OCI-LY7 (cell line): ENCODE measurements around the gene SLC20A1. TPM values are rescaled to one million over a fixed set of nuclear protein-coding genes. Genes with fewer than 3 reads are reported as not detected.

ENCODE experiments used
- BruUV-seq: library from RNA; stranded (reverse); fragments of 400-500 nt; replicated peaks from 2 replicates; lab custom pipeline; 2021; lab: Mats Ljungman, UMichigan
- CTCF ChIA-PET: fragments of 300-600 bp; sonication (Branson Sonifier 250); formaldehyde crosslinking; loops from one replicate; lab custom pipeline; 2022; ENCODE audit warnings: antibody characterized with exemption; ENCODE audit not compliant: unreplicated experiment; lab: Charles Lee
- POLR2A ChIA-PET: fragments of 300-600 bp; sonication (Branson Sonifier 250); formaldehyde crosslinking; loops from one replicate; lab custom pipeline; 2022; ENCODE audit warnings: antibody characterized with exemption; lab: Charles Lee
- DNase-seq: peaks from one replicate; pipeline ENCODE4 v3.0.0-alpha.2; 2015; ENCODE audit warnings: low spot score
- H2AFZ ChIP-seq: fragments of 200-600 bp; sonication (generic), shearing (Covaris generic); 2 replicates; pipeline ENCODE4 v1.6.1; 2014; ENCODE audit warnings: mild to moderate bottlenecking, antibody characterized with exemption, low read length, moderate library complexity
- H3K27ac ChIP-seq: fragments of 200-600 bp; sonication (generic); 2 replicates; pipeline ENCODE4 v1.5.1; 2014; ENCODE audit warnings: mixed run types, low read depth, mild to moderate bottlenecking, moderate library complexity, low read length, inconsistent platforms; ENCODE audit not compliant: poor library complexity, severe bottlenecking
- H3K36me3 ChIP-seq: fragments of 200-600 bp; sonication (generic); 2 replicates; pipeline ENCODE4 v1.6.1; 2014; ENCODE audit warnings: mild to moderate bottlenecking, antibody characterized with exemption, low read length, moderate library complexity, mixed read lengths; ENCODE audit not compliant: insufficient read depth
- H3K4me1 ChIP-seq: fragments of 200-600 bp; sonication (generic); 2 replicates; pipeline ENCODE4 v1.5.1; 2014; ENCODE audit warnings: mild to moderate bottlenecking, low read length; ENCODE audit not compliant: insufficient read depth, poor library complexity, severe bottlenecking
- H3K4me2 ChIP-seq: fragments of 200-600 bp; sonication (generic); 2 replicates; pipeline ENCODE4 v1.6.1; 2014; ENCODE audit warnings: mild to moderate bottlenecking, low read length
- H3K4me3 ChIP-seq: fragments of 200-600 bp; sonication (generic); 2 replicates; pipeline ENCODE4 v1.5.1; 2014; ENCODE audit warnings: mild to moderate bottlenecking, low read depth, low read length; ENCODE audit not compliant: poor library complexity, severe bottlenecking
- H3K79me2 ChIP-seq: fragments of 200-600 bp; sonication (generic); 2 replicates; pipeline ENCODE4 v1.6.1; 2016; ENCODE audit warnings: low read depth, mild to moderate bottlenecking, low read length, moderate library complexity, mixed read lengths; ENCODE audit not compliant: insufficient read depth
- H3K9me2 ChIP-seq: fragments of 200-600 bp; sonication (generic); 2 replicates; pipeline ENCODE4 v1.6.1; 2016; ENCODE audit warnings: mild to moderate bottlenecking, low read length, mixed read lengths; ENCODE audit not compliant: insufficient read depth
- H3K9me3 ChIP-seq: fragments of 200-600 bp; sonication (generic); 2 replicates; pipeline ENCODE4 v1.6.1; 2014; ENCODE audit warnings: mild to moderate bottlenecking, mixed run types, low read length, mixed read lengths
- H4K20me1 ChIP-seq: fragments of 200-600 bp; sonication (generic); 2 replicates; pipeline ENCODE4 v1.6.1; 2014; ENCODE audit warnings: mild to moderate bottlenecking, antibody characterized with exemption, low read length, moderate library complexity, mixed read lengths; ENCODE audit not compliant: insufficient read depth
- EZH2phosphoT487 ChIP-seq: fragments of 200-600 bp; sonication (generic); IDR thresholded peaks from 2 replicates; pipeline ENCODE4 v1.6.1; 2018; ENCODE audit warnings: low read depth, borderline replicate concordance, mild to moderate bottlenecking, mixed run types, antibody characterized with exemption, low read length, moderate library complexity, mixed read lengths
- intact Hi-C: fragments of 100-400 bp; cut with micrococcal nuclease; formaldehyde crosslinking; loops from one replicate; pipeline ENCODE4 v1.10.0; 2022; ENCODE audit not compliant: unreplicated experiment
- total RNA-seq, 2 experiments: library from RNA; depleted of rRNA in 1 of 2; stranded (reverse); fragments of >200 nt in 1 of 2; shearing (Covaris generic) in 1 of 2; gene quantifications; 2 replicates each; pipeline ENCODE4 v1.2.3, GENCODE V29; 2014 to 2022
- TF ChIP-seq, protein P1 (sequence below): fragments of 200-600 bp; sonication (generic); conservative IDR thresholded peaks from 2 replicates; pipeline ENCODE4 v1.5.1; 2014; ENCODE audit warnings: mild to moderate bottlenecking, antibody characterized with exemption, low read length, moderate library complexity, mixed read lengths

The SLC20A1 gene
- total RNA-seq, 2 experiments from 2014 or later: 64.8 to 89.5 TPM

DNA sequence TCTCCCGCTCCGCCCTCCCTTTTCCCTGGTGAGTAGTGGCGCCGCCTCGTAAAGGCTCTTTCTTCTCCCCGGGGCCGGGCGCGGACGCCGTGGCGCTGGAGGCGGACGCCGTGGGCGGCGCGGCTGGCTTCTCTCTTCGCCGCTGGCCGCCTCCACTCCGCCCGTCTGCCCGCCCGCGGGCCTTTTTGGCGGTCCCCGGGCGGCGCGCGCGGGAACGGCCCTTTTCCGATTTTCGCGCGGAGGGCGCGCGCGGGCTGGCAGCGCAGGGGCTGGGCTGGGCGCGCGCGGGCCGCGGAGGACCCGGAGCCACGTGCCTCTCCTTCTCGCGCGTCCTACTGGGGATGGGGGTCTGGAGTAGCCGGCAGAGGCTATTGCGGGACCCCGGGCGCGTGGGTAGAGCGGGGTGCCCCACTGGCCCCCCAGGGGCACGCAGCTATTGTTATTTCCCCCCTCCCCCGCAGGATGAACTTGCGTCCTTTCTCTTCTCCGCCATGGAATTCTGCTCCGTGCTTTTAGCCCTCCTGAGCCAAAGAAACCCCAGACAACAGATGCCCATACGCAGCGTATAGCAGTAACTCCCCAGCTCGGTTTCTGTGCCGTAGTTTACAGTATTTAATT, 472 bp downstream of the SLC20A1 start:
- Histone ChIP-seq H3K4me1 (peaks cover 40% of the 10 kb centered on the region), H3K9me2 (no peaks in the 10 kb centered on the region), H3K4me3 (peak overlapping the region; percentile 80), H4K20me1 (peaks cover 15% of the 10 kb centered on the region), H3K27ac (peak overlapping the region; percentile 75), H2AFZ (peak overlapping the region; percentile 65), H3K36me3 (peaks cover 46% of the 10 kb centered on the region), H3K9me3 (no peaks in the 10 kb centered on the region), H3K79me2 (peaks cover 60% of the 10 kb centered on the region), H3K4me2 (peak overlapping the region; percentile 97)
- intact Hi-C loops: loop anchor here (2.0 to 10.0 kb wide), 4 partner anchors 45 to 761 kb away; partner anchors contain the start of genes ANAPC1, CKAP2L and POLR1B
- no peak for TF ChIP-seq EZH2phosphoT487
- TF ChIP-seq, protein P1, sequence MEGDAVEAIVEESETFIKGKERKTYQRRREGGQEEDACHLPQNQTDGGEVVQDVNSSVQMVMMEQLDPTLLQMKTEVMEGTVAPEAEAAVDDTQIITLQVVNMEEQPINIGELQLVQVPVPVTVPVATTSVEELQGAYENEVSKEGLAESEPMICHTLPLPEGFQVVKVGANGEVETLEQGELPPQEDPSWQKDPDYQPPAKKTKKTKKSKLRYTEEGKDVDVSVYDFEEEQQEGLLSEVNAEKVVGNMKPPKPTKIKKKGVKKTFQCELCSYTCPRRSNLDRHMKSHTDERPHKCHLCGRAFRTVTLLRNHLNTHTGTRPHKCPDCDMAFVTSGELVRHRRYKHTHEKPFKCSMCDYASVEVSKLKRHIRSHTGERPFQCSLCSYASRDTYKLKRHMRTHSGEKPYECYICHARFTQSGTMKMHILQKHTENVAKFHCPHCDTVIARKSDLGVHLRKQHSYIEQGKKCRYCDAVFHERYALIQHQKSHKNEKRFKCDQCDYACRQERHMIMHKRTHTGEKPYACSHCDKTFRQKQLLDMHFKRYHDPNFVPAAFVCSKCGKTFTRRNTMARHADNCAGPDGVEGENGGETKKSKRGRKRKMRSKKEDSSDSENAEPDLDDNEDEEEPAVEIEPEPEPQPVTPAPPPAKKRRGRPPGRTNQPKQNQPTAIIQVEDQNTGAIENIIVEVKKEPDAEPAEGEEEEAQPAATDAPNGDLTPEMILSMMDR: no peak
- no TSS peak for BruUV-seq
- DNase-seq: peak; percentile 65
- POLR2A ChIA-PET: interaction anchor here (0.7 to 1.5 kb wide), 7 partner anchors 10 to 63 kb away, joined by 3 to 5 read pairs (median 4); no protein-coding TSS in a partner anchor
- CTCF ChIA-PET: interaction anchor here (0.8 kb wide), 1 partner anchor 46 kb away, joined by 3 read pairs; no protein-coding TSS in a partner anchor

DNA sequence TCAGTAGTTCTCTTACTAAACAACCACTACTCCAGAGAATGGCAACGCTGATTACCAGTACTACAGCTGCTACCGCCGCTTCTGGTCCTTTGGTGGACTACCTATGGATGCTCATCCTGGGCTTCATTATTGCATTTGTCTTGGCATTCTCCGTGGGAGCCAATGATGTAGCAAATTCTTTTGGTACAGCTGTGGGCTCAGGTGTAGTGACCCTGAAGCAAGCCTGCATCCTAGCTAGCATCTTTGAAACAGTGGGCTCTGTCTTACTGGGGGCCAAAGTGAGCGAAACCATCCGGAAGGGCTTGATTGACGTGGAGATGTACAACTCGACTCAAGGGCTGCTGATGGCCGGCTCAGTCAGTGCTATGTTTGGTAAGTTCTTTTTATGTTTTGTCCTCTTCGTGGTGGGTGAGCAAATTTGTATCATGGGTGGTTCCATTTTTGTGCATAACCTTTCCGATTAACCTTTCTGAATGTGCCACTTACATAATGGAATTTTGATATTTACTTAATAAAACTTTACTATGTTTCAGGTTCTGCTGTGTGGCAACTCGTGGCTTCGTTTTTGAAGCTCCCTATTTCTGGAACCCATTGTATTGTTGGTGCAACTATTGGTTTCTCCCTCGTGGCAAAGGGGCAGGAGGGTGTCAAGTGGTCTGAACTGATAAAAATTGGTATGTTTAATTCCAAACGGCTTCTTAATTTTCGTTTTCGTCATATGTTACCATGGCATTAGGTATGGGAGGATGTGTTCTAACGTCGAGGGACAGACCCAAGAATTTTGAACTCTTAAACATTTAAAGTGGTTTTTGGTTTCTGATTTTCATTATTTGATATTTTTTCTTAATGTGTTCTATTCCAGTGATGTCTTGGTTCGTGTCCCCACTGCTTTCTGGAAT, 1.3 kb downstream of the SLC20A1 start:
- H3K4me3 ChIP-seq: peak overlapping the region; percentile 80
- DNase-seq: peak; percentile 52
- H3K9me2 ChIP-seq: no peaks in the 10 kb centered on the region
- H4K20me1 ChIP-seq: peaks cover 23% of the 10 kb centered on the region
- ChIA-PET POLR2A (interaction anchor here (0.7 to 1.3 kb wide), 7 partner anchors 13 to 51 kb away, joined by 3 to 5 read pairs (median 4); no protein-coding TSS in a partner anchor), CTCF (interaction anchor here (0.5 to 0.8 kb wide), 2 partner anchors 26 to 45 kb away, joined by 3 read pairs; no protein-coding TSS in a partner anchor)
- no peak for TF ChIP-seq EZH2phosphoT487
- TF ChIP-seq, protein P1: no peak
- peak overlapping the region; percentile 97 for H3K4me2 ChIP-seq
- intact Hi-C loops: loop anchor here (2.0 to 10.0 kb wide), 4 partner anchors 44 to 762 kb away; partner anchors contain the start of genes ANAPC1, CKAP2L and POLR1B
- peaks cover 55% of the 10 kb centered on the region for H3K36me3 ChIP-seq
- BruUV-seq: TSS peak; percentile 62
- H3K79me2 ChIP-seq: peaks cover 63% of the 10 kb centered on the region
- no peak overlapping the region for H2AFZ ChIP-seq
- peak overlapping the region; percentile 75 for H3K27ac ChIP-seq
- no peaks in the 10 kb centered on the region for H3K9me3 ChIP-seq
- H3K4me1 ChIP-seq: peaks cover 36% of the 10 kb centered on the region
